ENCODE data around the gene BCKDK. TPM values are rescaled to one million over a fixed set of nuclear protein-coding genes. Genes with fewer than 3 reads are reported as not detected.
A peak's percentile ranks its signal among the peaks of the same experiment; 100 is the strongest.

The BCKDK gene
- total RNA-seq, 1 experiment from 2014 or later: 49.3 TPM

DNA sequence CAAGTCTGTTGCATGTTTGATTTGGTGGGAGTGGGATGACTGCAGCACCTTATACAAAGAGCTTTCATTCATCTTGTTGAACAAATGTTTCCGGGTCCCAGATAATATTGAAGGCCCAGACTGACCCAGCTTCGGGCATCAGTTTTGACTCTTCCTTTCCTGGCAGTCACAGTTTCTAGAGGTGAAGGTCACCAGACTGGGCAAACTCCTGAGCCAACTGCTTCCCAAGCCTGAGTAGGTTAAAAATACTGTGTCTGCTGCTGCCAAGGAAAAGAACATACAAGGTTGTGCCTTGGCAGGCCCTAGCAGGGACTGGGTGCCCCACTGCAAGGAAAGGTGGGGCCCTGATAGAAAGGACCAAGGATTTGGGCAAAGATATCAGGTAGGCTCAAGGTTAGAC, 4.5 kb downstream of the BCKDK start:
- peaks cover 46% of the 10 kb centered on the region for H3K4me1 Mint-ChIP-seq (ENCODE audit: low read depth, unreplicated experiment)
- H3K27ac Mint-ChIP-seq (ENCODE audit: unreplicated experiment): no peak overlapping the region

DNA sequence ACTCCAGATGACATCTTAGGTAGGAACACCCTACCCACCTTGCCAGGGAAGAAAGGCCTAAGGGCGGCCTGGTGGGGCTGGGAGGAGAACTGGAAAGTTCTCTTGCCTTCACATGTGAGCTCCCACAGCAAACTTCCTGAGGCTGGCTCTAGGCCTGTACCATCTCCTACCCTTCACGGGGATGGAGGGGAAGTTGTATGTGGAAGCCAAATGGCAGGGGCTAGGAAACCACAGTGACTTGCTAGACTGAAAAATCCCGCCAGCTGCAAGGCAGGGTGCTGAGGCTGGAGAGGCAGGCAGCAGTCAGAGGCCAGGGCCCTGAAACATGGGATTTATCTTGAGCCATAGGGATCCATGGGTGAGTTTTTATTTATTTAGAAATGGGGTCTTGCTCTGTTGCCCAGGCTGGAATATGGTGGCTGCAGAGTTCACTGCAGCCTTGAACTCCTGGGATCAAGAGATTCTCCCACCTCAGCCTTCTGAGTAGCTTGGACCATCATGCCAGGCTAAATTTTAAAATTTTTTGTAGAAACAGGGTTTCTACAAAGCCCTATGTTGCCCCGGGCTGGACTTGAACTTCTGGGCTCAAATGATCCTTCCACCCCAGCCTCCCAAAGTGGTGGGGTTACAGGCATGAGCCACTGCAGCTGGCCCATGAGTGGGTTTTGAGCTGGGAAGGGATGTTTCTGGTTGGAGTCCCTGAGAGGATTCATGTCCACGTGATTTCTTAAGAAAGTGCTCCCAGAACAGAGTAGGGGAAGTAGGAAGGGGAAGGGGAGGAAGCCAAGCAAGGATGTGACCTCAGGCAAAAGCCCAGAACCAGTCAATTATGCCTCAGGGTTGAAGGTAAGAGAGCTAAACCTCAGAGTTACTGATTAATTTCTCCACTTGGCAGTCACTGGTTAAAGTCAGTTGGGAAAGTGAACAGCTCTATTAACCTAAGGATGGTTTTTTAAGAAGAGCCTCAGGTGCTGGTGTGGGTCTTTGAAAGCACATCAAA, 5.2 kb downstream of the BCKDK start:
- peaks cover 80% of the 10 kb centered on the region for H3K36me3 Mint-ChIP-seq (ENCODE audit: insufficient read depth, unreplicated experiment)
- peak overlapping the region; percentile 33 for H3K4me3 Mint-ChIP-seq (ENCODE audit: low read depth, unreplicated experiment)
- intact Hi-C loops (cut with micrococcal nuclease; ENCODE audit: unreplicated experiment): no loop called here
- H3K4me1 Mint-ChIP-seq (ENCODE audit: low read depth, unreplicated experiment): peaks cover 44% of the 10 kb centered on the region
- TF ChIP-seq CTCF (IDR thresholded peaks at IDR 0.05; ENCODE audit: unreplicated experiment): no peak
- H3K27me3 Mint-ChIP-seq (ENCODE audit: unreplicated experiment): no peaks in the 10 kb centered on the region
- peak; percentile 40 for DNase-seq
- CTCF ChIA-PET: interaction anchor here (0.8 to 2.4 kb wide), 6 partner anchors 13 to 44 kb away, joined by 3 to 13 read pairs (median 4); no protein-coding TSS in a partner anchor
- BruUV-seq (replicated peaks): no TSS peak
- peak overlapping the region; percentile 66 for H3K27ac Mint-ChIP-seq (ENCODE audit: unreplicated experiment)
- no peaks in the 10 kb centered on the region for H3K9me3 Mint-ChIP-seq (ENCODE audit: low read depth, unreplicated experiment)

More for the DNA sequence above, 4.5 kb downstream of the BCKDK start:
- CTCF ChIA-PET: interaction anchor here (1.2 kb wide), 1 partner anchor 45 kb away, joined by 3 read pairs; no protein-coding TSS in a partner anchor
- no TSS peak for BruUV-seq (replicated peaks)
- no peak for DNase-seq
- Mint-ChIP-seq H3K9me3 (ENCODE audit: low read depth, unreplicated experiment) (no peaks in the 10 kb centered on the region), H3K27me3 (ENCODE audit: unreplicated experiment) (no peaks in the 10 kb centered on the region), H3K36me3 (ENCODE audit: insufficient read depth, unreplicated experiment) (peaks cover 80% of the 10 kb centered on the region), H3K4me3 (ENCODE audit: low read depth, unreplicated experiment) (no peak overlapping the region)
- no peak for TF ChIP-seq CTCF (IDR thresholded peaks at IDR 0.05; ENCODE audit: unreplicated experiment)
- intact Hi-C loops (cut with micrococcal nuclease; ENCODE audit: unreplicated experiment): no loop called here

GRCh38 chr16:31114468-31114867, 6.3 kb downstream of the BCKDK start:
- no TSS peak for BruUV-seq (replicated peaks)
- DNase-seq: no peak
- TF ChIP-seq CTCF (IDR thresholded peaks at IDR 0.05; ENCODE audit: unreplicated experiment): no peak
- Mint-ChIP-seq H3K36me3 (ENCODE audit: insufficient read depth, unreplicated experiment) (peaks cover 82% of the 10 kb centered on the region), H3K27me3 (ENCODE audit: unreplicated experiment) (no peaks in the 10 kb centered on the region), H3K27ac (ENCODE audit: unreplicated experiment) (peak overlapping the region; percentile 66), H3K4me3 (ENCODE audit: low read depth, unreplicated experiment) (peak overlapping the region; percentile 33), H3K9me3 (ENCODE audit: low read depth, unreplicated experiment) (no peaks in the 10 kb centered on the region), H3K4me1 (ENCODE audit: low read depth, unreplicated experiment) (peaks cover 46% of the 10 kb centered on the region)
- CTCF ChIA-PET: interaction anchor here (0.9 to 2.4 kb wide), 3 partner anchors 15 to 28 kb away, joined by 3 to 13 read pairs (median 4); no protein-coding TSS in a partner anchor
- intact Hi-C loops (cut with micrococcal nuclease; ENCODE audit: unreplicated experiment): no loop called here

DNA sequence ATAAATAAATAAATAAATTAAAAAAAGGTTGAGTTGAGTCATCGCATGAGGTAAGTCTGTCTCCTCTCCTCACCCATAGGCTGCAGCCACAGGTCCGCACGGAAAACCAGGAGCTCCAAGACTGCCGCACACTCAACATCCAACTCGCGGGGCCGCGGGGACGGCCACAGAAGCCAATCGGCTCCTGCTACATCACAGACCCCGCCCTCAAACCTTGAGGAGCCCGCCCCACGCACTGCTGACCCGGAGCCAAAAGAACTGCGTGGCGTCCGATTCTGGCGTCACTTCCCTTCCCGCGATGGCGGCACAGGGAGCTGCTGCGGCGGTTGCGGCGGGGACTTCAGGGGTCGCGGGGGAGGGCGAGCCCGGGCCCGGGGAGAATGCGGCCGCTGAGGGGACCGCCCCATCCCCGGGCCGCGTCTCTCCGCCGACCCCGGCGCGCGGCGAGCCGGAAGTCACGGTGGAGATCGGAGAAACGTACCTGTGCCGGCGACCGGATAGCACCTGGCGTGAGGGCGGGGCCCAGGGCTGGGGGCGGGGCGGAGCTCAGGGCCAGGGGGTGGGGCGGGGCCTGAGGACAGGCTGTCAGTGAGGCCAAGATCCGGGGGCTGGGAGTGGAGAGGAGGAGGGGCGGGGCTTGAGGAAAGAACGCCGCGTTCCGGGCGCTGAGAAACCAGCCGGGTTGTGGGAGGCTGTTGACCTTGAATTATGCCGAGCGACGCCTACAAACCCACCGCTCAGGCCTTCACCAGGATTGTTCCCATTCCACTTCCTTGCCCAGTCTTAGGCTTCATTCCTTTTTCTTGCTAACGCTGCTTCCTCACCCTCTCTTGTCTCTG, 9.4 kb downstream of the BCKDK start, which contains the start of gene KAT8:
TSS of gene KAT8 (plus strand) at position 281 of the 839 bp plus-strand sequence. CDS start at position 299, 18 bp downstream.
- no peak for TF ChIP-seq CTCF (IDR thresholded peaks at IDR 0.05; ENCODE audit: unreplicated experiment)
- peaks cover 96% of the 10 kb centered on the region for H3K36me3 Mint-ChIP-seq (ENCODE audit: insufficient read depth, unreplicated experiment)
- intact Hi-C loops (cut with micrococcal nuclease; ENCODE audit: unreplicated experiment): loop anchor here (1.0 to 2.0 kb wide), 2 partner anchors 17 to 43 kb away; partner anchors contain the start of genes PRSS8, ZNF646 and ZNF668

More for the DNA sequence above, 9.4 kb downstream of the BCKDK start, which contains the start of gene KAT8:
- no peaks in the 10 kb centered on the region for H3K9me3 Mint-ChIP-seq (ENCODE audit: low read depth, unreplicated experiment)
- H3K4me1 Mint-ChIP-seq (ENCODE audit: low read depth, unreplicated experiment): peaks cover 30% of the 10 kb centered on the region
- peak within 1 kb of the TSS; percentile 87 for H3K27ac Mint-ChIP-seq (ENCODE audit: unreplicated experiment)
- TSS peak; percentile 69 for BruUV-seq (replicated peaks)
- peak within 1 kb of the TSS; percentile 88 for H3K4me3 Mint-ChIP-seq (ENCODE audit: low read depth, unreplicated experiment)
- DNase-seq: peak; percentile 99
- CTCF ChIA-PET: interaction anchor here (0.6 to 2.1 kb wide), 15 partner anchors 12 to 334 kb away, joined by 3 to 30 read pairs (median 4); partner anchors contain the start of genes FUS, HSD3B7, PRSS8 and ZNF843
- H3K27me3 Mint-ChIP-seq (ENCODE audit: unreplicated experiment): no peaks in the 10 kb centered on the region

Measured in Calu3 (cell line).